WTC11 (cell line): ENCODE results near the gene KCNJ1.

Experiments used
- ATF6 ChIP-seq: sonication (generic); formaldehyde crosslinking; IDR thresholded peaks from 2 replicates; pipeline ENCODE4 v1.8.1; 2023; ENCODE audit warnings: mild to moderate bottlenecking, missing genetic modification reagents
- JUN ChIP-seq: sonication (generic); formaldehyde crosslinking; IDR thresholded peaks from 2 replicates; pipeline ENCODE4 v1.8.0; 2023; ENCODE audit warnings: mild to moderate bottlenecking, missing genetic modification reagents
- NR1H2 ChIP-seq: sonication (generic); formaldehyde crosslinking; IDR thresholded peaks from 2 replicates; pipeline ENCODE4 v1.9.0; 2021; ENCODE audit warnings: mild to moderate bottlenecking, moderate library complexity, missing genetic modification reagents
- ZNF317 ChIP-seq: sonication (generic); formaldehyde crosslinking; IDR thresholded peaks from 2 replicates; pipeline ENCODE4 v1.8.1; 2023; ENCODE audit warnings: low read depth, mild to moderate bottlenecking, moderate library complexity, missing genetic modification reagents, borderline replicate concordance

- no peak for TF ChIP-seq ZNF317 (CRISPR knock-in tag)
- no peak for TF ChIP-seq JUN (CRISPR knock-in tag)
- no peak for TF ChIP-seq NR1H2
- no peak for TF ChIP-seq ATF6 (CRISPR knock-in tag)
These were observed 31.7 kb upstream of the KCNJ1 start for GRCh38 chr11:128898580-128899344.
